ENCODE results near the gene ZSCAN22. TPM values are rescaled to one million over a fixed set of nuclear protein-coding genes. Genes with fewer than 3 reads are reported as not detected.

Gene ZSCAN22
- total RNA-seq, 1 experiment from 2014 or later: 4.6 TPM

- peak; percentile 85 for TF ChIP-seq YY1 (IDR thresholded peaks at IDR 0.05; ENCODE audit: extremely low read depth, insufficient replicate concordance, low read depth, low read length)
- no peak for TF ChIP-seq RAD21 (IDR thresholded peaks at IDR 0.05; ENCODE audit: low read depth)
- peak; percentile 92; the same call in 1 of the 2 replicates for TF ChIP-seq POLR2AphosphoS5 (IDR thresholded peaks at IDR 0.05; ENCODE audit: low read depth, low read length)
- TF ChIP-seq CEBPB (IDR thresholded peaks at IDR 0.05; ENCODE audit: low read depth): no peak
- TF ChIP-seq ZFX (IDR thresholded peaks at IDR 0.05): peak; percentile 93
- no peak for TF ChIP-seq TCF7L2 (IDR thresholded peaks at IDR 0.05; ENCODE audit: borderline replicate concordance, extremely low read depth, insufficient read depth, insufficient read length)
- TF ChIP-seq, protein P1, sequence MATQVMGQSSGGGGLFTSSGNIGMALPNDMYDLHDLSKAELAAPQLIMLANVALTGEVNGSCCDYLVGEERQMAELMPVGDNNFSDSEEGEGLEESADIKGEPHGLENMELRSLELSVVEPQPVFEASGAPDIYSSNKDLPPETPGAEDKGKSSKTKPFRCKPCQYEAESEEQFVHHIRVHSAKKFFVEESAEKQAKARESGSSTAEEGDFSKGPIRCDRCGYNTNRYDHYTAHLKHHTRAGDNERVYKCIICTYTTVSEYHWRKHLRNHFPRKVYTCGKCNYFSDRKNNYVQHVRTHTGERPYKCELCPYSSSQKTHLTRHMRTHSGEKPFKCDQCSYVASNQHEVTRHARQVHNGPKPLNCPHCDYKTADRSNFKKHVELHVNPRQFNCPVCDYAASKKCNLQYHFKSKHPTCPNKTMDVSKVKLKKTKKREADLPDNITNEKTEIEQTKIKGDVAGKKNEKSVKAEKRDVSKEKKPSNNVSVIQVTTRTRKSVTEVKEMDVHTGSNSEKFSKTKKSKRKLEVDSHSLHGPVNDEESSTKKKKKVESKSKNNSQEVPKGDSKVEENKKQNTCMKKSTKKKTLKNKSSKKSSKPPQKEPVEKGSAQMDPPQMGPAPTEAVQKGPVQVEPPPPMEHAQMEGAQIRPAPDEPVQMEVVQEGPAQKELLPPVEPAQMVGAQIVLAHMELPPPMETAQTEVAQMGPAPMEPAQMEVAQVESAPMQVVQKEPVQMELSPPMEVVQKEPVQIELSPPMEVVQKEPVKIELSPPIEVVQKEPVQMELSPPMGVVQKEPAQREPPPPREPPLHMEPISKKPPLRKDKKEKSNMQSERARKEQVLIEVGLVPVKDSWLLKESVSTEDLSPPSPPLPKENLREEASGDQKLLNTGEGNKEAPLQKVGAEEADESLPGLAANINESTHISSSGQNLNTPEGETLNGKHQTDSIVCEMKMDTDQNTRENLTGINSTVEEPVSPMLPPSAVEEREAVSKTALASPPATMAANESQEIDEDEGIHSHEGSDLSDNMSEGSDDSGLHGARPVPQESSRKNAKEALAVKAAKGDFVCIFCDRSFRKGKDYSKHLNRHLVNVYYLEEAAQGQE (IDR thresholded peaks at IDR 0.05; ENCODE audit: low read depth): no peak
- TF ChIP-seq EGR1 (IDR thresholded peaks at IDR 0.05; ENCODE audit: low read depth): peak; percentile 52; the same call in 1 of the 2 replicates
- no peak for TF ChIP-seq ZNF274 (IDR thresholded peaks at IDR 0.05; ENCODE audit: low read depth, low read length)
- TF ChIP-seq POLR2A (IDR thresholded peaks at IDR 0.05; ENCODE audit: borderline replicate concordance, extremely low read depth, insufficient read depth, insufficient read length): peak; percentile 84
- no peak; the same call in 1 of the 2 replicates for TF ChIP-seq ELF1 (IDR thresholded peaks at IDR 0.05; ENCODE audit: borderline replicate concordance, low read depth)
- no peak for TF ChIP-seq ATF3 (IDR thresholded peaks at IDR 0.05)
- TF ChIP-seq JUND (IDR thresholded peaks at IDR 0.05): no peak
Observed at GRCh38 chr19:58362272-58362994, 35.6 kb downstream of the ZSCAN22 start, which contains the start of gene ZNF497 (continued).
